HEK293 (cell line): Measurements from ENCODE around the gene SLC26A5.

ENCODE experiments used
- CTCF ChIP-seq: fragments of 450-650 bp; formaldehyde crosslinking; IDR thresholded peaks from 2 replicates; pipeline ENCODE4 v1.5.1; 2016; ENCODE audit warnings: missing biosample characterization, missing genetic modification characterization
- EGR2 ChIP-seq: fragments of 450-650 bp; formaldehyde crosslinking; IDR thresholded peaks from 2 replicates; pipeline ENCODE4 v1.5.1; 2016; ENCODE audit warnings: low read depth, missing biosample characterization, missing genetic modification characterization
- GLI4 ChIP-seq: fragments of 450-650 bp; formaldehyde crosslinking; IDR thresholded peaks from 2 replicates; pipeline ENCODE4 v1.5.1; 2016; ENCODE audit warnings: missing biosample characterization, missing genetic modification characterization
- HOXA7 ChIP-seq: sonication (generic); formaldehyde crosslinking; IDR thresholded peaks from 2 replicates; pipeline ENCODE4 v1.8.1; 2022; ENCODE audit warnings: missing genetic modification reagents, borderline replicate concordance
- REST ChIP-seq: fragments of 450-650 bp; formaldehyde crosslinking; IDR thresholded peaks from 2 replicates; pipeline ENCODE4 v1.5.1; 2016; ENCODE audit warnings: missing biosample characterization, missing genetic modification characterization
- TCF7L2 ChIP-seq: IDR thresholded peaks from 2 replicates; pipeline ENCODE4 v1.6.1; 2011; ENCODE audit warnings: low read depth, mild to moderate bottlenecking, inconsistent platforms, low read length, moderate library complexity, borderline replicate concordance
- ZNF140 ChIP-seq: fragments of 450-650 bp; formaldehyde crosslinking; IDR thresholded peaks from 2 replicates; pipeline ENCODE4 v1.5.1; 2016; ENCODE audit warnings: missing biosample characterization, missing genetic modification characterization
- ZNF311 ChIP-seq: fragments of 450-650 bp; formaldehyde crosslinking; IDR thresholded peaks from 2 replicates; pipeline ENCODE4 v1.5.1; 2017; ENCODE audit warnings: missing biosample characterization, missing genetic modification characterization, borderline replicate concordance
- ZNF366 ChIP-seq: fragments of 450-650 bp; formaldehyde crosslinking; conservative IDR thresholded peaks from 2 replicates; pipeline ENCODE4 v1.5.1; 2016; ENCODE audit warnings: missing biosample characterization, missing genetic modification characterization
- ZNF530 ChIP-seq: fragments of 450-650 bp; formaldehyde crosslinking; IDR thresholded peaks from 2 replicates; pipeline ENCODE4 v1.5.1; 2016; ENCODE audit warnings: low read depth, missing biosample characterization, missing genetic modification characterization
- ZNF555 ChIP-seq: fragments of 450-650 bp; formaldehyde crosslinking; conservative IDR thresholded peaks from 2 replicates; pipeline ENCODE4 v1.5.1; 2017; ENCODE audit warnings: missing biosample characterization, mild to moderate bottlenecking, missing genetic modification characterization, inconsistent platforms
- ZSCAN4 ChIP-seq: fragments of 450-650 bp; formaldehyde crosslinking; IDR thresholded peaks from 2 replicates; pipeline ENCODE4 v1.5.1; 2017; ENCODE audit warnings: missing biosample characterization, missing genetic modification characterization

- no peak for TF ChIP-seq ZNF311 (tag by site-specific recombination)
- no peak for TF ChIP-seq ZSCAN4 (tag by site-specific recombination)
- no peak for TF ChIP-seq CTCF (tag by site-specific recombination)
- no peak for TF ChIP-seq GLI4 (tag by site-specific recombination)
- TF ChIP-seq ZNF140 (tag by site-specific recombination), result no peak
- no peak for TF ChIP-seq ZNF555 (tag by site-specific recombination)
- TF ChIP-seq EGR2 (tag by site-specific recombination), result no peak
- TF ChIP-seq REST, result no peak
- no peak for TF ChIP-seq ZNF366 (tag by site-specific recombination)
- no peak for TF ChIP-seq HOXA7 (CRISPR knock-in tag)
- TF ChIP-seq ZNF530 (tag by site-specific recombination), result no peak
- TF ChIP-seq TCF7L2, result no peak
Measured at GRCh38 chr7:103474956-103475355, 28.9 kb upstream of the SLC26A5 start.
